Measurements from ENCODE around the gene AGTPBP1.

DNA sequence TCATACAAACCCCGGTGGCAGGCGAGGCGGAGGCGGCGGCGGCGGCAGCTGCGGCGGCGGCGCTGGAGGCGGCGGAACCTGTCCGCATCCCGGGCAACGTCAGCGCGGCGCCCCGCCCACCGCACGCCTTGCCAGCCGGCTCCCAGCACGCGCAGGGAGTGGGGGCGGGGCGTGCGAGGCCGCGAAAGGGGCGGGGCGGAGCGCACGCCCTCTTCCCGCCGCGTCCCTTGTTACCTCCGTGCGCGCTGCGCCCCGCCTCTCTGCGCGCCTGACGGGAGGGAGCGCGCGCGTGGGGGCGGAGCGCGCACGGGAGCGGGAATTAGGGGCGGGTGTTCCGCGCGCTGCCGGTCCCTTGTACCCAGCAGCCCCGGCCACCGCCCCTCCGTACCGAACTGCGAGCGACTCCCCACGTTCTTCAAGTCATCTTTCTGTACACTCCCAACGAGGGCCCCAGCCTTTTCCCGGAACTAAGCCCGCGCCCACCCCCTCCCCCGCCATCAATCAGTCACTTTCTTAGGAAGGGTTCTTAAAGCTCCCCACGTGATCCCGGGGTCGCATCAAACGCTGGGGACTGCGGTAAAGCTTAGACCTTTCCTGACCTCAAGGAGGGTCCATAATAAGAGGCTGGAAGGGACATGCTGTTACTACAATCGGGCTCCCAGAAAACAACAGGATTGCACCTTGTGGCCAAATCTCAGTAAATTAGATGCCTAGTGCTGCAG is at the start of gene AGTPBP1:
- TF ChIP-seq, protein P1, sequence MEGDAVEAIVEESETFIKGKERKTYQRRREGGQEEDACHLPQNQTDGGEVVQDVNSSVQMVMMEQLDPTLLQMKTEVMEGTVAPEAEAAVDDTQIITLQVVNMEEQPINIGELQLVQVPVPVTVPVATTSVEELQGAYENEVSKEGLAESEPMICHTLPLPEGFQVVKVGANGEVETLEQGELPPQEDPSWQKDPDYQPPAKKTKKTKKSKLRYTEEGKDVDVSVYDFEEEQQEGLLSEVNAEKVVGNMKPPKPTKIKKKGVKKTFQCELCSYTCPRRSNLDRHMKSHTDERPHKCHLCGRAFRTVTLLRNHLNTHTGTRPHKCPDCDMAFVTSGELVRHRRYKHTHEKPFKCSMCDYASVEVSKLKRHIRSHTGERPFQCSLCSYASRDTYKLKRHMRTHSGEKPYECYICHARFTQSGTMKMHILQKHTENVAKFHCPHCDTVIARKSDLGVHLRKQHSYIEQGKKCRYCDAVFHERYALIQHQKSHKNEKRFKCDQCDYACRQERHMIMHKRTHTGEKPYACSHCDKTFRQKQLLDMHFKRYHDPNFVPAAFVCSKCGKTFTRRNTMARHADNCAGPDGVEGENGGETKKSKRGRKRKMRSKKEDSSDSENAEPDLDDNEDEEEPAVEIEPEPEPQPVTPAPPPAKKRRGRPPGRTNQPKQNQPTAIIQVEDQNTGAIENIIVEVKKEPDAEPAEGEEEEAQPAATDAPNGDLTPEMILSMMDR (conservative IDR thresholded peaks at IDR 0.05; ENCODE audit: low read length) = no peak
- no peak for TF ChIP-seq EZH2phosphoT487 (IDR thresholded peaks at IDR 0.05; ENCODE audit: borderline replicate concordance, low read depth, low read length)
